ENCODE data around the gene RABL6.
A peak's percentile ranks its signal among the peaks of the same experiment; 100 is the strongest.
"Not testable (repeated sequence)": the region's sequence is repeated elsewhere in the genome, so short reads cannot be mapped to it uniquely, and the experiment has no call there.

Gene RABL6

GRCh38 chr9:136837146-136837855 lies 29.6 kb downstream of the RABL6 start:
- DNase-seq, result peak; percentile 20

- peak; percentile 17 for DNase-seq
These were observed 30.1 kb downstream of the RABL6 start for GRCh38 chr9:136837856-136838277.

- peak; percentile 24 for DNase-seq
These were observed 30.8 kb downstream of the RABL6 start for GRCh38 chr9:136838314-136839228.

GRCh38 chr9:136839229-136840139 lies 31.7 kb downstream of the RABL6 start:
- DNase-seq, result peak; percentile 19

GRCh38 chr9:136840140-136840876 lies 32.6 kb downstream of the RABL6 start:
- DNase-seq, result peak; percentile 24

- peak; percentile 76 for DNase-seq
These were observed 33.3 kb downstream of the RABL6 start for GRCh38 chr9:136840877-136841645.

GRCh38 chr9:136841646-136842379 lies 34.1 kb downstream of the RABL6 start:
- DNase-seq, result peak; percentile 40

GRCh38 chr9:136842380-136842948 lies 34.7 kb downstream of the RABL6 start, which contains the start of gene AJM1:
Gene AJM1, plus strand, starts transcription at chr9:136842478. Its CDS starts 1,937 bp downstream, at chr9:136844415.
- DNase-seq, result peak; percentile 86

GRCh38 chr9:136843159-136843800 lies 35.5 kb downstream of the RABL6 start:
- not testable (repeated sequence) for DNase-seq

- peak; percentile 56 for DNase-seq
These were observed 36.3 kb downstream of the RABL6 start for GRCh38 chr9:136843801-136844740.

GRCh38 chr9:136844761-136845464 lies 37.2 kb downstream of the RABL6 start:
- DNase-seq, result no peak

- no peak for DNase-seq
These were observed 37.9 kb downstream of the RABL6 start for GRCh38 chr9:136845465-136846260.

GRCh38 chr9:136846376-136847087 lies 38.8 kb downstream of the RABL6 start:
- no peak for DNase-seq

- DNase-seq, result peak; percentile 87
These were observed 39.5 kb downstream of the RABL6 start for GRCh38 chr9:136847088-136847825.

- peak; percentile 90 for DNase-seq
These were observed 40.2 kb downstream of the RABL6 start for GRCh38 chr9:136847826-136848392.

All from femur (tissue), 1 donor.